SK-MEL-5 (cell line): ENCODE data around the gene YKT6. TPM values are rescaled to one million over a fixed set of nuclear protein-coding genes. Genes with fewer than 3 reads are reported as not detected.
"Not testable (repeated sequence)": the region's sequence is repeated elsewhere in the genome, so short reads cannot be mapped to it uniquely, and the experiment has no call there.

Experiments used
- DNase-seq: peaks from one replicate; pipeline ENCODE4 v3.0.0-alpha.2; 2016; ENCODE audit warnings: low read depth, low spot score
- in situ Hi-C: cut with HindIII; loops from 2 replicates; pipeline ENCODE4 v1.10.0; 2016; ENCODE audit warnings: low sequenced_read_pairs, high pct_unique_total_duplicates, low pct_unique_long_range_greater_than_20kb
- total RNA-seq: library from RNA; depleted of rRNA; stranded (reverse); fragments of >200 nt; shearing (Covaris generic); gene quantifications from 2 replicates; pipeline ENCODE4 v1.2.3, GENCODE V29; 2014

YKT6 gene
- total RNA-seq, 1 experiment from 2014 or later: 163 TPM

DNA sequence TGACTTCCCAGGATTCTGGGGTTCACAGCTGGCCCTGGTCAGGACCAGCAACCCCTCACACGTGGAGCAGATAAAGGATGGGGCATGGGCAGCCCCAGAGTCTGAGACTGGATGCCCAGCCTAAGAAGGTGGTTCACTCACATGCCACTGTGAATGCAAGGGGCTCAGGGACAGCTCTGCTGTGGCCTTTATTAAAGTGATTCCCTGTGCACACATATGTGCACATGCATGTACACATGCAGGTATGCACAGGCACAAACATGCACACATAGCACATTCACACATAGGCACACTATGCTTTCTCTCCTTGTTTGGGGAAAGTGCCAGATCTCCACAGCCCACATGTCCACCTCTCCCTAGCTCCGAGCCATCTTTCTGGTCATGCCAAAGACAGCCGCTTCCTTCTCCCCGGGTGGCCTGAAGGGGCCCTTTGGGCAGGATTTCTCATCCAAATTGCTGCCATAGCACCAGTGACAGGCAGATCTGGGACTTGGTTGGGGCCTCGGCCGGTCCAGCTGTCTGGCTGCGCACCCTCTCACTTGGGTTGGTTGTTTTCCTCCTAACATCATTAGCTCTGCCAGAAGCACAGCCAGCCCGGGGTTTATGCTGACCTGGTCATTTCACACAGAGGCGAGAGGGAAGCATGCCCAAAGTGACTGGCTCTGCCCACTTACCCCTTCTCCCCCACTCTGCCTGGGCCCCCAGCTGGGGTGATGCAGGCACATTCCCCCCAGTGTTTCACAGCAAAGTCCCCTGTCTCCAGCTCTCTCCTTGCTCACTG is 13.0 kb upstream of the YKT6 start:
- in situ Hi-C loops: no loop called here
- no peak for DNase-seq

DNA sequence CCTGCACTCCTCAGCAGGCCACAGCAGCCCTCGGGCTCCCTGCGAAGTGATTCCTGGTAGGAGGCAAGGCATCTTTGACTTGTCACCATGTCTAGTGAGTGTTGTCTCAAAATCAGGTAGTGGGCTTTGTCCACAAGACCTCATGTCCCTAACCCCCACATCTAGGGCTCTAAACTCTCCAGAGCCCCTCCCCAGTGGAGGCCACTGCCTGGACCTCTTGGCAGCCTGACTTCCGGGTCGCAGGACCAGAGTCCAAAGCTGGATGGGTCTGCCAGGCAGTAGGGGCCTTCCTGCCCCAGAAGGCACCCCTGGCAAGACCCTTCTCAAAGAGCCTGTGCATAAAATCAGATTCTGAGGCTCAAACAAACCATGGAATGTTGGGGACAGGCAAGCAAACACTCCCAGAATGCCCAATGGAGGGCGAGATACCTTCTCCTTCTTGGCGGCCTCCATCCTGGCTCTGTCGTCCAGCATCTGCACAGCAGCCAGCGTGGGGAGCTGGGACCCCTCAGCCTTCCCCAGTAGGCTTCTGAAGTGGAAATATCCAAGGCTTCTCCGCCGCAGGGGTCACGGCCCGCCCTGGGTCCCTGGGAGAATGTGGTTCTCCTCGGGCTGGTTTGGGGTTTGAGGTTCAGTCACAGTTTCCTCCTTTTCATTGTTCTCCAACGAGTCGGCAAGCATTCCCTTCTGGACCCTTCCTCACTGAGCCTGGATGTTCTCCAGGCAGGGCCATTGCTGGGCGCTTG is 12.1 kb upstream of the YKT6 start:
- no peak for DNase-seq
- in situ Hi-C loops: no loop called here

DNA sequence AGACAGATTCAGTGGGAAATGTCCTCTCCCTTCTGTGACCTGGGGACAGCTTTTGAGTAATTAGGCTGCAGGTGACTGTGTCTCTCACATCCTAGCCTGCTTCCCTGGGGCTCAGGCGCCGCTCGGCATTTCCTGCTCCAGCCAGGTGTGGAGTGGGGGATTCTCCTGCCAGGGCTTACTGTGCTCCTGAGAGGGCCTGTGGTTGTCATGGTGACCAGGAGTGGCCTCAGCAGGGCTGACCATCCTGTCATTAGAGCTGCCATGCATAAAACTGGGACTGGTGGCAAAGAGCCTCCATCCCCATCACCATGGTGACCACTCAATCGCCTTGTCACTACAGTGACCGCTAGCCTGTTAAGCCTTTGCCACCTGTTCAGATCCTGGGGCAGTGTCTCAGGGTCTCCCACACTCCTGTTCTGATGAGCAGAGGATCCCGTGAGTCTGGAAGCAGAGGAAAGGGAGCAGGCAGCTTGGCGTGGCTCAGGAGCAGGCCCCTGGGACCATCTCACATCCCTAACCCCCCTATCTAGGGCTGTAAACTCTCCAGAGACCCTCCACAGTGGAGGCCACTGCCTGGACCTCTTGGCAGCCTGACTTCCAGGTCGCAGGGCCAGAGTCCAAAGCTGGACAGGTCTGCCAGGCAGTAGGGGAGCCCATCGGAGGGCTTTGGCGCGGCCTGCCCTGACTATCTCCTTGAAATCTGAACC is 11.3 kb upstream of the YKT6 start, which contains the start of gene GCK:
GCK (minus strand) TSS at position 154 of the 707 bp plus-strand sequence. CDS start 486 bp downstream, outside the sequence.
- no peak for DNase-seq
- in situ Hi-C loops: no loop called here

DNA sequence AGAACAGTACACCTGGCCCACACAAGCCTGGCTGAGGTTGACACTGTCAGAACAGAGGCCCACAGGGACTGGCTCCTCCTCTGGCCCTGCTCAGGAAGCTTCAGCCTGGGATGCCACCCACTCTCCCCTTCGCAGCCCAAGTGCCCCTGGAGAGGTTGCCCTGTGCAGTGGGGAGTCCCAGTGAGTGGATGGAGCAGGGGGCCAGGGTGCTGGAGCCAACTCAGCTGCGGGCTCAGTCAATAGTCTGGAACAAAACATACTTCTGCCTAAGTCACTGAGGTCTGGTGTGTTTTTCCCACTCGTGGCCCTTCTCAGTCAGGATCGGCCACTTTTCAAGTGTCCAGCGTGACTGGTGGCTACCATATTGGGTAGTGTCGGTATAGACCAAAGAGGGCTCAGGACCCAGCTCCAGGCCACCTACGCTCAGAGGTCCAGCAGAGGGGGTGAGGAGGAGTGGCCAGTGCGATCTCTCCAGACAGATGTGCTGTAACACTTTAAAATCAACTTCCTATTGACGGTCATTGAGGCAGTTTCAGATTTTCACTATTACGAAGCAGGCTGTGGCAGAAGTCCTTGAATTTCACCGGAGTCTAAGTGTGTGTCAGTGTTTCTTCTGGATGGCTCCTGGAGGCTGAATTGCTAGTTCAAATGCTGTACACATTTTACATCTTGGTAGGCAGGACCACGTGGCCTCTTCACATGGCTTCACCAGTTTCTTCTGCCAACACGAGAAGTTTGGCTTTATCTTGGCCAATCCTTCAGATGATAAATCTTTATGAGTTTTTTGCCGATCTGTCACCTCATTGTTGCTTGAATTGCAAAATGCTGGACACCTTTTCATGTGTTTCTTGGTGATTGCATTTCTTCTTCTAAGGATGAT is 10.5 kb upstream of the YKT6 start:
- in situ Hi-C loops: no loop called here
- no peak for DNase-seq

DNA sequence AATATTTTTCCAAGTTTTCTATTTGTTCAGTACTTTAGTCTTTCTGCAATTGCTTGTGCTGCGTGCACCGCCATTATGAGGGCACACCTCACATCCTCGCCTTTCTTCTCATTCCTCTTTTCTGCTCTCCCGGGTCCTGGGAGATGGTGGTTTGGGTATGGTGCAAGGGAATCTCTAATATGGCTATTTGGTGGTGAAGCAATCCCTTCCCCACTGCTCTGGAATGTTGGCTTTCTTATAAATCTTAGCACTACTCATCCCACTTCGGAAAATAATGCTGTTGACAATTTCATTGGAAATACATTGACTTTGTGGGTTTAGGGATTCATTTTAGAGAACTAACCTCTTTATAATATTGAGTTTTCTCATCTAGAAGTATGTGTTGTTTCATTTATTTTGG is 9.6 kb upstream of the YKT6 start:
- in situ Hi-C loops: no loop called here
- DNase-seq: no peak

DNA sequence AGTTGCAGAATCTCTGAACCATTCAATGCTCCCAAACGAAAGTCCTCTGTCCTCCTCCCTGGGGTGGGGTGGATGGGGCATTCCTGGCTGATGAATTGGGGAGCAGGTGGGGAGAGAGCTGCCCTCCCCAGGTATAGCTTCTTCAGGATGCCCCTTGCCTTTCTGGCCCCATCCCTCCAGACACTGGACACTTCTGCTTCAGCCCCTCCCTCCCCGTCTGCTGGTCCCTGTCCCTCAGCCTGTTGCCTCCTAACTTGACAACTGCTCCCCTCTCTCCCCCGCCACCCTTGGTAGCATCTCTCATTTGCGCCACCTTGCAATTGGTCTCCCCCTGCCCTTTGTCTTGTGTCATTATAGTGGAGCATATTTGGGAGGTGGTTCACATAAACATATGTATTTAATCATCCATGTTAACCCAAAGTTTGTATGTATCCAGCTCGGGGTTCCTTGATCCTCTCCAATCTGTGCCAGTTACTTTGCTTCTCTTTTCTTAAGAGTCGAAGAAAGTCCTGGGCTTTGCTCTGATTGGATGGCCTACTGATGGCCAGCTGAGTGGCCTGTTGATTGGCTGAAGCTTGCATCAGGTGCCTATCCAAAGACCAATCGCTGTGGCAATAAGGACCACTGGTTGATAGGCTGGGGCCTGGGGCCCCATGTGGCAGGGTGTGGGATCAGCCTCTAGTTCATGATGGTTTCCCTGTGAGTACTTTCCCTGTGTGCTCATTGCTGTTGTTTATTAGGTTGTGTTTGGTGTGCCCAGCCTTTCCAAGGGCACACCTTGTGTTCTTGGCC is 7.6 kb upstream of the YKT6 start:
- peak; percentile 41 for DNase-seq
- in situ Hi-C loops: no loop called here

DNA sequence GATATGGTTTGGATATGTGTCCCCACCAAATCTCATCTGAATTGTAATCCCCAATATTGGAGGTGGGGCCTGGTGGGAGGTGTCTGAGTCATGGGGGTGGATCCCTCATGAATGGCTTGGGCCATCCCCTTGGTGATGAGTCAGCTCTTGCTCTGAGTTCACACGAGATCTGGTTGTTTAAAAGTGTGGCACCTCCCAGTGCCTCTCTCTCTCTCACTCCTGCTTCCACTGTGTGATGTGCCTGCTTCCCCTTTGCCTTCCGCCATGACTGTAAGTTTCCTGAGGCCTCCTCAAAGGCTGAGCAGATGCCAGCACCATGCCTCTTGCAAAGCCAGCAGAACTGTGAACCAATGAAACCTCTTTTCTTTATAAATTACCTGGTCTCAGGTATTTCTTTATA is 6.7 kb upstream of the YKT6 start:
- DNase-seq: no peak
- in situ Hi-C loops: no loop called here

DNA sequence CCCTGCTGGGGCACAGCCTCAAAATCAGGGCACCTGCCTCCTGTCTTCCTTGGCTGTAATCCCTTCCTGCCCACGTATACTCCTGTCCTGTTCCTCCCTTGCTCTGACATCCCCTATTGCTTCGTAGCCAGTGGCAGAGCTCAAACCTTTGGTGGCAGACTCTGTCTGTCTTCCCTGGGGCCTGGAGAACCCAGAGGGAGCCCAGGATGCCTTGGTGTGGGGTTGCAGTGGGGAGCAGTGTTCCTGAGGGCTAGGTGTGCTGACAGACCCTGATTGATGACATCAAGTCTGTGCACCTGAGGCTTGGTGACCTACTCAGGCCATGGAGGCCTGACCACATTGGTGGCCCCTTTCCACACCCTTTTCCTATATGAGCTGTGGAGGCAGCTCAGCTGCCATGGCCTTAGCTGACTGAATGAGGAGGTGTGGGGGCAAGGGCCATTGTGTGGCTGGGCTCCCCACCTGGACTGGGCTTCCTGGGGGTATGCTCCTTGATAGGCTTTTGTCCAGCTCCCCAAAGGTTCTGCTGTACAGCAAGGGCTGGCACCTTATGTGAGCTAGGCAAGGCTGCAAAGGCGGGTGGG is 6.1 kb upstream of the YKT6 start:
- DNase-seq: no peak
- in situ Hi-C loops: no loop called here

DNA sequence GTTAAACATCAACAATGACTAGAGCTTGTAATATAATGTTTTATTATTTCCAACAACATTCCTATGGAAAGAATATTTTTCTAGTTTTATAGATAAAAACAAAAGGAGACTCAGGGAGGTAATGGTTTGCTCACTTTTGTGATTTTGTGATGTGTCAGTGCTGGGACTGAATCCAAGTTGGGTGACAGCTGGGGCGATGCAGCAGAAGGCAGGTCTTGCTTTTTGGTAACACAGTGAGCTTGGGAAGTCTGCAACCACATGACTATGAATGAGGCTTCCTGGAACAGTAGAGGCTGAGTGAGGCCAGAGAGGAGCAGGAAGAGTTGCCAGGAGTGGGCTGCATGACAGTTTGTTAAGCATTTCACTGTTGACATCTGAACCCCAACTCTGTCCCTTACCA is 4.9 kb upstream of the YKT6 start:
- DNase-seq: peak; percentile 45

DNA sequence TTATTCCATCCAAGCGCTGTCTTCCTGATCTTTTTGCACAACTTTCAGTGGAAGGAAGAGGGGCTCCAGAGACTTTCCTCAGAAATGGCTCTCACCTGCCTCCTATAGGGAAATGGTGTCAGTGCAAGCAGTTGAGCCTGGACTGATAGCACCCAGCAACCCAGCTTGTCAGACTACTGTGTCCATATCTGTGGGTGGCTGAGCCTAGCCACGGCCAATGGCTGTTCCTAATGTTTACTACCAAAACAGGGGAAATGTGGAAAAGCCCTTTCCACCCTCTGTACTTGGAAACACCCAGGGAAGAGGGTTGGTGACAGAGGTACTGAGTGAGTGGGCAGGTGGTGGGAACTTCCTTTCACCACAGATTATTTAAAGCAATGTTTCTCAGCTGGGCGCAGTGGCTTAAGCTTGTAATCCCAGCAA is 4.3 kb upstream of the YKT6 start:
- in situ Hi-C loops: no loop called here
- DNase-seq: peak; percentile 90

More for the DNA sequence above, 4.9 kb upstream of the YKT6 start:
- in situ Hi-C loops: no loop called here

DNA sequence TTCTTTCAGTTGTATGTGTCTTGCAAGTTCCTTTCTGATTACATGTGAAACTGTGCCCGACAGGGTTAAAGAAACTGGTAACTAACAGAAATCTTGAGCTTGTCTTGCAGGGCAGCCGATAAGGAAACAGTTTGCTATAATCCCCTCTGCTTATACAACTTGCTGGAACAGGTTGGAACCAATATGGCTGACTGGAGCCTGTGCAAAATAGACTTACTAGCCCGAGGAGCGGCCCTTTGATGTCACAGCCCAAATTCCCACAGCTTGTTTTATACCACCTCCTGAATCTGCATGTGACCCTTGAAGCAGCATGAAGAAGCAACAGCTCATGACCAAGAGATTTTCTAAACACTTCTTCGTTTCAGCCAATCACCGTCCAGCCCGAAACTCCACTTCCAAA is 3.3 kb upstream of the YKT6 start:
- in situ Hi-C loops: no loop called here
- DNase-seq: no peak

DNA sequence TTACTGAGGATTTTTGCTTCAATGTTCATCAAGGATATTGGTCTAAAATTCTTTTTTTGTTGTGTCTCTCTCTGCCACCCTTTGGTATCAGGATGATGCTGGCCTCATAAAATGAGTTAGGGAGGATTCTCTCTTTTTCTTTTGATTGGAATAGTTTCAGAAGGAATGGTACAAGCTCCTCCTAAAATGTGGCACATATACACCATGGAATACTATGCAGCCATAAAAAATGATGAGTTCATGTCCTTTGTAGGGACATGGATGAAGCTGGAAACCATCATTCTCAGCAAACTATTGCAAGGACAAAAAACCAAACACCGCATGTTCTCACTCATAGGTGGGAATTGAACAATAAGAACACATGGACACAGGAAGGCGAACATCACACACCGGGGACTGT is 615 bp upstream of the YKT6 start:
- in situ Hi-C loops: loop anchor here (25.0 kb wide), 1 partner anchor 113 kb away; the partner anchor contains the start of gene POLM
- not testable (repeated sequence) for DNase-seq

DNA sequence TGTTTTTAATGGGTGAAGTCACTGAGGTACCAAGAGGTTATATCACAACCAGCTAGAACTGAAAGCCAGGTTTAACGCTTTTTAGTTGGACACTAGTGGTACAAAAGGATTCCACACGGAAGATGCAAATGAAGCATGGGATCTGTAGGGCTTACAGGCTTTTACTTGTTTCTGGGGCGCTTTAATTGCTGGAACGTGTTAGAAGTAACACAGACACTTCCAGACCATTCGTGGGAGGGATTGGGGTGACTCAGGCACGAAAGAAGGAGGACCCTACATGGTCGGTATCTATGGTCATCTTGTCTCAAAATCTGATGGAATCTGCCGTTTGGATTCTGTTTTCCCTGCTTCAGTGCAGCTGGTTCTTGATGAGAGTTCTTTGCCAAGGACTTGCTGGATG is 1.0 kb downstream of the YKT6 start:
- in situ Hi-C loops: loop anchor here (25.0 kb wide), 1 partner anchor 115 kb away; the partner anchor contains the start of gene POLM

DNA sequence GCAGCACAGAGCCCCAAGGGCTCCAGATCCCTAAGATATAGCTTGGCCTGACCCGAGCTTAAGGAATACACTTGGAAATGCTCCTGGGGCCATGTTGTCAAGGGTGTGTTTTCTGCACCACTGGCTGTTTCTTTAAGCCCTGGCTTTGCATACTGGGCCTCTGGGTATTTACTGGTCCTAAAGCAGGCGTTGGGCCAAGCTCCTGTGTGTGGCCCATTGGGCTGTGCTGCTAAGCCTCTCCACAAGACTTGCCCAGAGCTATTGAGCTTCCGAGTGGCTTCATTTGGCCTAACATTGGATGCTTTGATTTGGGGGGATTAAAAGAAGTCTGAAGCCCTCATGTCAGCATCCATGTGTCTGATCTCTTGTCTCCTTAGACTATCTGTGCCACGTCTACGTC is 5.2 kb downstream of the YKT6 start:
- in situ Hi-C loops: loop anchor here (25.0 kb wide), 1 partner anchor 119 kb away; the partner anchor contains the start of gene POLM
- DNase-seq: no peak

More for the DNA sequence above, 1.0 kb downstream of the YKT6 start:
- DNase-seq: no peak

DNA sequence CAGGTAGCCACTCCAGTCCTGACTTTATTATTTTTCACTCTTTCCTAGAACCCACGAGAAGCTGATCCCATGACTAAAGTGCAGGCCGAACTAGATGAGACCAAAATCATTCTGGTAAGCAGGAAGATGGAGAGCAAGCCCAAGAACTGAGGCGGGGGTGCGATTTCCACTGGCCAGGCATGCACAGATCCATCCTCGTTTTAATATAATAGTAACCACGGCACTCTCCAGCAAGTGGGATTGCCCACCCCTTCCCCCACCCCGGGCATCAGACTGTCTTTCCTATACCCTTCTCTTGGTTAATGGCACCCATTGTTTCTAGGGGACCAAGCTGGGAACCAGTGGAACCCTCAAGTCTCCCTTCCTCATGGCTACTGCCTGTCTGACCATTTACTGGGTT is 7.3 kb downstream of the YKT6 start:
- no peak for DNase-seq
- in situ Hi-C loops: loop anchor here (25.0 kb wide), 1 partner anchor 121 kb away; the partner anchor contains the start of gene POLM

DNA sequence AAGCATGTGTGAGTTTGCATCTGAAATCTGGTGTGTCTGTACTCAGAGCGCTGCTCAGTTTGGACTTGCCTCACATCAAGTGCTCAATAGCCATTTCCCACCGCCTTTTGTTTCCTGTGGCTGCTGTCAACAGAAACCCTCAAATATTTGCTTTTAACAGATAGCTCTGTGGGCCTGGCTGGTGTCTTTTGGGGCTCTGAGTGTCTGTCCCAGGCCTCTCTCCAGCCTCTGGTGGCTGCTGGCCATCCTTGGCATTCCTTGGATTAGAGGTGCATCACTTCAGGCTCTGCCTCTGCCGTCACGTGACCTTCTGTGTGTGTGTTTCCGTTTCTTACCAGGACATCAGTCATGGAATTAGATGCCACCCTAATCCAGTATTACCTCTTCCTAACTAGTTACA is 9.3 kb downstream of the YKT6 start:
- in situ Hi-C loops: loop anchor here (25.0 kb wide), 1 partner anchor 123 kb away; the partner anchor contains the start of gene POLM
- no peak for DNase-seq
